ENCODE results near the gene NKAIN1.

The NKAIN1 gene

DNA sequence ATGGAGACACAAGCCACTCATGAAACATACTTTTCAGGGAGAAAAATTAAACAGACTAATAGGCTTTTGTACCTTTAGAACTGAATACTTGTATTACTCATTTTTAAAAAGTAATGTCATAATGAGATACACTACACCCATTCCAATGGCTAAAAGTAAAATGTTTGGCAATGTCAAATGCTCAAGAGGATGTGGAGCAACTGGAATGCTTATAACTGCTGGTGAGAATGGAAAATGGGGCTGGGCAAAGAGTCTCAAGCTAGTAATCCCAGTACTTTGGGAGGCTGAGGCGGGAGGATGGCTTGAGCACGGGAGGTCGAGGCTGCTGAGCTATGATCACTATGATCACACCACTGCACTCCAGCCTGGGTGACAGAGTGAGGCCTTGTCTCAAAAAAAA lies 86.3 kb downstream of the NKAIN1 start:
- Histone ChIP-seq H3K9me2 (replicated peaks; ENCODE audit: low read depth, low read length) (no peaks in the 10 kb centered on the region), H4K20me1 (ENCODE audit: insufficient read depth, low read length, poor library complexity, severe bottlenecking) (no peaks in the 10 kb centered on the region), H3K9ac (ENCODE audit: low read depth, low read length, poor library complexity, severe bottlenecking) (no peak overlapping the region), H3K27me3 (ENCODE audit: insufficient read depth, low read length, poor library complexity, severe bottlenecking) (no peaks in the 10 kb centered on the region), H2AFZ (ENCODE audit: low read length) (no peak overlapping the region), H3K9me3 (ENCODE audit: insufficient read depth, low read depth, low read length) (no peaks in the 10 kb centered on the region), H3K4me2 (ENCODE audit: low read depth, low read length, poor library complexity, severe bottlenecking) (no peak overlapping the region), H3K4me3 (ENCODE audit: low read length, poor library complexity, severe bottlenecking) (no peak overlapping the region), H3F3A (ENCODE audit: low read depth) (peaks cover 9% of the 10 kb centered on the region; the same call in 1 of the 2 replicates), H3K4me1 (ENCODE audit: insufficient read depth, low read length, poor library complexity, severe bottlenecking) (peaks cover 12% of the 10 kb centered on the region), H3K36me3 (ENCODE audit: insufficient read depth, low read length) (no peaks in the 10 kb centered on the region), H3K79me2 (ENCODE audit: insufficient read depth, low read length) (no peaks in the 10 kb centered on the region)
- no peak for TF ChIP-seq EZH2phosphoT487 (IDR thresholded peaks at IDR 0.05; ENCODE audit: borderline replicate concordance)
- TF ChIP-seq, protein P1, sequence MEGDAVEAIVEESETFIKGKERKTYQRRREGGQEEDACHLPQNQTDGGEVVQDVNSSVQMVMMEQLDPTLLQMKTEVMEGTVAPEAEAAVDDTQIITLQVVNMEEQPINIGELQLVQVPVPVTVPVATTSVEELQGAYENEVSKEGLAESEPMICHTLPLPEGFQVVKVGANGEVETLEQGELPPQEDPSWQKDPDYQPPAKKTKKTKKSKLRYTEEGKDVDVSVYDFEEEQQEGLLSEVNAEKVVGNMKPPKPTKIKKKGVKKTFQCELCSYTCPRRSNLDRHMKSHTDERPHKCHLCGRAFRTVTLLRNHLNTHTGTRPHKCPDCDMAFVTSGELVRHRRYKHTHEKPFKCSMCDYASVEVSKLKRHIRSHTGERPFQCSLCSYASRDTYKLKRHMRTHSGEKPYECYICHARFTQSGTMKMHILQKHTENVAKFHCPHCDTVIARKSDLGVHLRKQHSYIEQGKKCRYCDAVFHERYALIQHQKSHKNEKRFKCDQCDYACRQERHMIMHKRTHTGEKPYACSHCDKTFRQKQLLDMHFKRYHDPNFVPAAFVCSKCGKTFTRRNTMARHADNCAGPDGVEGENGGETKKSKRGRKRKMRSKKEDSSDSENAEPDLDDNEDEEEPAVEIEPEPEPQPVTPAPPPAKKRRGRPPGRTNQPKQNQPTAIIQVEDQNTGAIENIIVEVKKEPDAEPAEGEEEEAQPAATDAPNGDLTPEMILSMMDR (conservative IDR thresholded peaks at IDR 0.05; ENCODE audit: low read length): no peak

DNA sequence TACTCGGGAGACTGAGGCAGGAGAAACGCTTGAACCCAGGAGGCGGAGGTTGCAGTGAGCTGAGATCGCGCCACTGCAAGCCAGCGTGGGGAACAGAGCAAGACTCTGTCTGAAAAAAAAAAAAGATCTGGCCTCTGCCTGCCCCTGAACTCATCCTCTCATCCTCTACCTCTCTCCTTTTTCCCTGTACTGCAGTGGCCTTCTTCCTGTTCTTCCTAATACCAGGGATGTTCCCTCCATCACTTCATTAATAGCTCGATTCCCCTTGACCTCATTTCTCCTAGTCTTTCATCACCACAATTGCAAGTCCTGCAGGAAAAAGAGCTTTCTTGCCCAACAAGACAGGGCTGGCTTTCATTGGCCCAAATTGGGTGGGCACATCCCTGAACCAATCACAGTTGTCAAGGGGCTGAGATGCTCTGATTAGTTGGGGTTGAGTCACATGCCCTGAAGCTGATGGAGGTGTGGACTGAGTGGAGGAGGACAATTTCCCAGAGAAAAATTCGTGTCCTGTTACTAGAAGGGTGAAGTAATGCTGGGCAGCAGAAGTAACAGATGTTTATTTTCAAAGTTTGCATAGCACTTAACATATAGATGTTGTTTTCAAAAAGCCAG lies 87.4 kb downstream of the NKAIN1 start:
- Histone ChIP-seq H3K4me2 (ENCODE audit: low read depth, low read length, poor library complexity, severe bottlenecking) (no peak overlapping the region), H3K4me3 (ENCODE audit: low read length, poor library complexity, severe bottlenecking) (no peak overlapping the region), H3K4me1 (ENCODE audit: insufficient read depth, low read length, poor library complexity, severe bottlenecking) (peaks cover 12% of the 10 kb centered on the region), H4K20me1 (ENCODE audit: insufficient read depth, low read length, poor library complexity, severe bottlenecking) (no peaks in the 10 kb centered on the region), H3K9ac (ENCODE audit: low read depth, low read length, poor library complexity, severe bottlenecking) (no peak overlapping the region), H3K9me3 (ENCODE audit: insufficient read depth, low read depth, low read length) (no peaks in the 10 kb centered on the region), H2AFZ (ENCODE audit: low read length) (peak overlapping the region; percentile 73), H3K79me2 (ENCODE audit: insufficient read depth, low read length) (no peaks in the 10 kb centered on the region), H3K9me2 (replicated peaks; ENCODE audit: low read depth, low read length) (no peaks in the 10 kb centered on the region), H3F3A (ENCODE audit: low read depth) (peaks cover 9% of the 10 kb centered on the region; the same call in 1 of the 2 replicates), H3K27me3 (ENCODE audit: insufficient read depth, low read length, poor library complexity, severe bottlenecking) (no peaks in the 10 kb centered on the region), H3K36me3 (ENCODE audit: insufficient read depth, low read length) (no peaks in the 10 kb centered on the region)
- TF ChIP-seq EZH2phosphoT487 (IDR thresholded peaks at IDR 0.05; ENCODE audit: borderline replicate concordance): no peak
- TF ChIP-seq, protein P1 (conservative IDR thresholded peaks at IDR 0.05; ENCODE audit: low read length): no peak

DNA sequence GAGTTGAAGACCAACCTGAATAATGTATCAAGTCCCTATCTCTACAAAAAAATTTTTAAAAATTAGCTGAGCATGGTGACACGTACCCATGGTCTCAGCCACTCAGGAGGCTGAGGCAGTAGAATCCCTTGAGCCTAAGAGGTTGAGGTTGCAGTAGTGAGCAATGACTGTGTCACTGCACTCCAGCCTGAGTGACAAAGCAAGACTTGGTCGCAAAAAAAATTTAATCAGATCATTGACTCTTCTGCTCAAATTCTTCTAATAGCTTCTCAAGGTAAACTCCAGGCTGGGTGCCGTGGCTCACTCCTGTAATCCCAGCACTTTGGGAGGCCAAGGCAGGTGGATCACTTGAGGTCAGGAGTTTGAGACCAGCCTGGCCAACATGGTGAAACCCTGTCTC lies 88.3 kb downstream of the NKAIN1 start:
- Histone ChIP-seq H2AFZ (ENCODE audit: low read length) (no peak overlapping the region), H3K79me2 (ENCODE audit: insufficient read depth, low read length) (no peaks in the 10 kb centered on the region), H3K9me3 (ENCODE audit: insufficient read depth, low read depth, low read length) (no peaks in the 10 kb centered on the region), H3K4me2 (ENCODE audit: low read depth, low read length, poor library complexity, severe bottlenecking) (no peak overlapping the region), H3F3A (ENCODE audit: low read depth) (peaks cover 9% of the 10 kb centered on the region; the same call in 1 of the 2 replicates), H3K9ac (ENCODE audit: low read depth, low read length, poor library complexity, severe bottlenecking) (no peak overlapping the region), H3K4me3 (ENCODE audit: low read length, poor library complexity, severe bottlenecking) (no peak overlapping the region), H3K4me1 (ENCODE audit: insufficient read depth, low read length, poor library complexity, severe bottlenecking) (peaks cover 12% of the 10 kb centered on the region), H3K36me3 (ENCODE audit: insufficient read depth, low read length) (no peaks in the 10 kb centered on the region), H3K9me2 (replicated peaks; ENCODE audit: low read depth, low read length) (no peaks in the 10 kb centered on the region), H4K20me1 (ENCODE audit: insufficient read depth, low read length, poor library complexity, severe bottlenecking) (no peaks in the 10 kb centered on the region), H3K27me3 (ENCODE audit: insufficient read depth, low read length, poor library complexity, severe bottlenecking) (no peaks in the 10 kb centered on the region)
- no peak for TF ChIP-seq EZH2phosphoT487 (IDR thresholded peaks at IDR 0.05; ENCODE audit: borderline replicate concordance)
- TF ChIP-seq, protein P1 (conservative IDR thresholded peaks at IDR 0.05; ENCODE audit: low read length): no peak
